T-helper 1 cell treated with Interleukin-12 subunit alpha and Interleukin-12 subunit beta and Interleukin-4 antibody, amounts not matched to agents 30 μg/mL and 1 μg/mL, for 36 hours (primary cell): ENCODE data around the gene CFAP20DC.

Experiments
- H3K27ac Mint-ChIP-seq: one replicate; pipeline ENCODE4 v1.8.0; 2021; ENCODE audit warnings: mild to moderate bottlenecking, mixed read lengths
- H3K27me3 Mint-ChIP-seq: one replicate; pipeline ENCODE4 v1.8.0; 2021; ENCODE audit warnings: low read depth, mixed read lengths
- H3K36me3 Mint-ChIP-seq: one replicate; pipeline ENCODE4 v1.8.0; 2021; ENCODE audit warnings: low read depth, mixed read lengths
- H3K4me1 Mint-ChIP-seq: one replicate; pipeline ENCODE4 v1.8.0; 2021; ENCODE audit warnings: low read depth, mixed read lengths
- H3K4me3 Mint-ChIP-seq: one replicate; pipeline ENCODE4 v1.8.0; 2021; ENCODE audit warnings: mild to moderate bottlenecking, moderate library complexity, mixed read lengths
- H3K9me3 Mint-ChIP-seq: one replicate; pipeline ENCODE4 v1.8.0; 2021; ENCODE audit warnings: mixed read lengths

The CFAP20DC gene

DNA sequence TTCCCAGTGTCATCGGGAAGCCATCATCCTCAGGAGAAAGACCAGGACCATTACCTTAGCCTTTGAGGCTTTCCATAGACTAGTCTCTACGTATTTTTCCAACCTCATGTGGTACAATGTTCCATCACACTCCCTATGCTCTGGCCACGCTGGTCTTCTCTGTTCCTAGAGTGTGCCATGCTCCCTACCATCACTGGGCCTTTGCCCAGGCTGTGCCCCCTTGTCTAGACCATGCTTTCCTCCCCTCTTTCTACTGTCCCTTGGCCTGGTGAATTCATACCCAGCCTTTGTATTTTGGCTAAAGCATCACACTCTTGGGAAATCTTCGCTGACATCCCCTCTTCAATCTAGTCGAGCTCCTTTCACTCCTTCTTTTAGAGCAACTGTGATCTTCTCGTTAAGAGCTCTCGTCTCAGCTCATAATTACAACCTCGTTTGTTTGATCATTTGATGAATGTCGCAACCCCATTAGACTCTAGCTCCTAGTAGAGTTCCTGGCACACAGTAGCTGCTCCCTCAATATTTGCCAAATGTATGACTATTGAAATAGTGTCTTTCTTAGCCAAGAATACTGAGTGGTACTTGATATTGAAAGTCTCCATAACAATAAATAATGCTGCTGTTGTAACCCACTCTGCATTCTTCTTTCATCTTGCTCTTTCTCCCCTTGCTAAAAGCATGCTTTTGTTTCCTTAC is 283.1 kb downstream of the CFAP20DC start:
- Mint-ChIP-seq H3K4me1 (no peaks in the 10 kb centered on the region), H3K27me3 (no peaks in the 10 kb centered on the region), H3K27ac (no peak overlapping the region), H3K4me3 (no peak overlapping the region), H3K36me3 (no peaks in the 10 kb centered on the region), H3K9me3 (peaks cover 5% of the 10 kb centered on the region)

DNA sequence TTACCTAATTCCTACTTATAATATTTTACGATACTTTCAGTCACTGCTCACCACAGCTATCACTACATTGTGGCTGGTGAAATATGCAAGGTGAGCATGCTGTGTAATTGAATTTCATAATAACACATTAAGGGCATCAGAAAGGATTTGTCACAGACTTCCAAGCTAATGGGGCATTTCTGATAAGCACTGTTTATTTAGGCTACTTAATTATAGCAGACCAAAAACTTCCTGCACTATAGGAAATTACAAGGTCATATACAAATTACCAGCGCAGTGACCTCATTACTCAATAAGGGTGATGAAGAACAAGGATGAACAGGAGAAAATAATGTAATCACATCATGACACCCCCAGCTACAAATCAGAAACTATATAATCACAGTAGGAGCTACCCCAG is 294.7 kb downstream of the CFAP20DC start:
- H3K27me3 Mint-ChIP-seq, result no peaks in the 10 kb centered on the region
- no peak overlapping the region for H3K27ac Mint-ChIP-seq
- no peaks in the 10 kb centered on the region for H3K4me1 Mint-ChIP-seq
- no peak overlapping the region for H3K4me3 Mint-ChIP-seq
- no peaks in the 10 kb centered on the region for H3K36me3 Mint-ChIP-seq
- no peaks in the 10 kb centered on the region for H3K9me3 Mint-ChIP-seq

DNA sequence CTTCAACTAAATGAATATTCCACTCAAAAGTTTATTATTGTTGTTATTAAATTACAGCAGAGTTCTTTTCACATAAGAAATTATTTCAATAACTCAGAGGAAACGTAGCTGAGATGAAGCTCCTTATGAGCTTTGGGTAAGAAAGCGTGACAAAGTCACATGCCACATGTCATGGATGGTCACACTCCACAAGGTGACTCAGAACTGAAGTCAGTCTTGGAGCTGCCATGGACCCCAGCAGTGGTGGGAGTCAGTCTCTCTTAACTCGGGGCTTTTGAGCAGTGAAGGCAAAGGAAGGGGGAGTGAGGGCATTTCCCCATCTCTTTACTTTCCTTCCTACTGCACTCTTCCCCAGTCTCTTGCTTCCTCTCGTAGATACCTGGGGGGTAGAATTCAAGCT is 295.8 kb downstream of the CFAP20DC start:
- no peaks in the 10 kb centered on the region for H3K36me3 Mint-ChIP-seq
- H3K4me3 Mint-ChIP-seq, result no peak overlapping the region
- no peaks in the 10 kb centered on the region for H3K9me3 Mint-ChIP-seq

DNA sequence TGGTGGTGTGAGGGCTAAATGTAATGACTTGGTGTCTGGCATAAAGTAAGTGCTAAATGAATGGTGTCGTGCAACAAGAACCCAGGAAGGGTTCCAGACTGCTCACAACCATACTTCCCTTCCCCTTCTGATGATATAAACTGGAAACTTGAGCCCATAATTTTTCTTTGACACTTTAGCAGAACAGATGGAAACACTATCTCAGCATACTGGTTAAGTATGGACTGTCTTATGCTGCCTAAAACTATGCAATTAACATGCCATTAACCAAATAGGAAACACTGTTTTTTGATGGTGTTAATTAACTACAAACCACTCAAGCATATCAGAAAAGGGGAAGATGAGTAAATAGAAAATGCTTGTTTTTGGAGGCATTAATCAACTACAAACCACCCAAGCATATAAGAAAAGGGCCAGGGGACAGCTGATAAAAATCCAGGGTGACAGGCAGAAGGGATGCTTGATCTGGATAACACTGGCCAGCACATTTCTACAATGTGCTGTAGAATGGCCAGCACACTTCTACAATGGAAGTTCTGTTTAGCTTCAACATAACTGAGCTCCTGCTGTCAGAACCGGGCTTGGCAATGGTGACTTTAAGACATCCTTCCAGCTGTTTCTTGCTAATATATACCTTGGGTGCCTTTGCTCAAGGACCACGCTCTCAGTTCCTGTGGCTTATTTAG is 297.8 kb downstream of the CFAP20DC start:
- no peak overlapping the region for H3K4me3 Mint-ChIP-seq
- no peaks in the 10 kb centered on the region for H3K9me3 Mint-ChIP-seq
- H3K4me1 Mint-ChIP-seq, result no peaks in the 10 kb centered on the region
- no peaks in the 10 kb centered on the region for H3K36me3 Mint-ChIP-seq
- no peak overlapping the region for H3K27ac Mint-ChIP-seq
- H3K27me3 Mint-ChIP-seq, result peaks cover 5% of the 10 kb centered on the region

More for the DNA sequence above, 295.8 kb downstream of the CFAP20DC start:
- H3K27ac Mint-ChIP-seq, result no peak overlapping the region
- no peaks in the 10 kb centered on the region for H3K4me1 Mint-ChIP-seq
- H3K27me3 Mint-ChIP-seq, result peaks cover 1% of the 10 kb centered on the region

DNA sequence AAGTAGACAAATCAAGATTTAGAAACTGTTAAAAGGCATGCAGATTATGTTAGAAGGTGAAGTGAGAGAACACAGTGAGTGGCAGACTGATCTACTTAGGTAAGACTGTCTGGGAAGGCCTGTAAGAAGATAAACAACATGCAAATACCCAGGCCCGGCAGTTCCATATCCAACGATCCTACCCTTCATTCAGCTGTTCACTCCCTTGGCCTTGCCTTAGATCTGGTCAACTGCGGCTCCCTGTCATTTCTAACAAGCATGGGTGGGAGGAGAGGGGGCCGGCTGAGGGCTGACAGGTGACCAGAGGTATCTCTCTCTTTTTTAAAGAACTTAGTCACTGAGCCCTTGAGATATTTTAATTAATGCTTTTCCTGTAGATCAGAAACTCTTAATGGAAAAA is 298.6 kb downstream of the CFAP20DC start:
- Mint-ChIP-seq H3K27ac (no peak overlapping the region), H3K27me3 (peaks cover 8% of the 10 kb centered on the region), H3K36me3 (no peaks in the 10 kb centered on the region), H3K4me1 (no peaks in the 10 kb centered on the region), H3K4me3 (no peak overlapping the region), H3K9me3 (no peaks in the 10 kb centered on the region)

DNA sequence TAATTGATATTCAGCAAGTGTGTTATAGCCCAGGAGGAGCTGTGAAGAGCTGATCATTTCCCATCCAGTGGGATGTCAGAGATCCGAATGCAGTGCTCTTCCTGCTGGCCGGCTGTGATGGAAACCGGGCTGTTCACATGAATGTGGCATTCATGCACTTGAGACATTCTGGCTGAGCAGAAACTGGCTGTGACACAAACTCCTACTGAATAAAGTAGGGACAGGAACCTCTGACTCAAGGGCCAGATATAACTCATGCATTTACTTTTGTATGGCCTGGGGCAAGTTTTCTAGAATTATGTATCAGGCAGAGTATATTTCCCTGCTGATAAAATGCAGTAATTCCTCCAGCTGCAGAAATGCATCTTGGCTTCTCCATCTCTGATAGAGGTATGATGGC is 299.9 kb downstream of the CFAP20DC start:
- H3K9me3 Mint-ChIP-seq, result no peaks in the 10 kb centered on the region
- peaks cover 8% of the 10 kb centered on the region for H3K27me3 Mint-ChIP-seq
- no peak overlapping the region for H3K4me3 Mint-ChIP-seq
- no peak overlapping the region for H3K27ac Mint-ChIP-seq
- no peaks in the 10 kb centered on the region for H3K4me1 Mint-ChIP-seq
- H3K36me3 Mint-ChIP-seq, result no peaks in the 10 kb centered on the region

DNA sequence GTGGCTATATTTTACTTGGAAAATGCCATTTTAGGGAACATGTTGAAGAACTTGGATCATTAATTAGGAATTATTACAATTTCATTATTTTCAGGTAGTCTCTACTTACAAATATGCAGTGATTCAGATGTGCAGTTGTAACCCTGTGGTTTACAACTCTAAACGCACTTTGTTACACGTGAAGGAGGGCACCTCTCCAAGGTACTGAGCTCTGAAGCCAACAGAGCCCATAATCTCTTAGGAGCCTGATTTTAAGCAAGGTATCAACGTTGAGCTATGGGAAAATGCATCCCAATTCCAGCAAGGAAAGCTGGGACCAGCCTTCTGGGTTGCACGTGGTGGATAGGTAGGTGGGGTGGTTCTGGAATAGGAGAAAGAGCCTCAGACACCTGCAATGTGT is 301.8 kb downstream of the CFAP20DC start:
- H3K4me3 Mint-ChIP-seq, result no peak overlapping the region
- no peaks in the 10 kb centered on the region for H3K36me3 Mint-ChIP-seq
- H3K27me3 Mint-ChIP-seq, result peaks cover 12% of the 10 kb centered on the region
- H3K9me3 Mint-ChIP-seq, result no peaks in the 10 kb centered on the region
- H3K27ac Mint-ChIP-seq, result no peak overlapping the region
- H3K4me1 Mint-ChIP-seq, result no peaks in the 10 kb centered on the region

DNA sequence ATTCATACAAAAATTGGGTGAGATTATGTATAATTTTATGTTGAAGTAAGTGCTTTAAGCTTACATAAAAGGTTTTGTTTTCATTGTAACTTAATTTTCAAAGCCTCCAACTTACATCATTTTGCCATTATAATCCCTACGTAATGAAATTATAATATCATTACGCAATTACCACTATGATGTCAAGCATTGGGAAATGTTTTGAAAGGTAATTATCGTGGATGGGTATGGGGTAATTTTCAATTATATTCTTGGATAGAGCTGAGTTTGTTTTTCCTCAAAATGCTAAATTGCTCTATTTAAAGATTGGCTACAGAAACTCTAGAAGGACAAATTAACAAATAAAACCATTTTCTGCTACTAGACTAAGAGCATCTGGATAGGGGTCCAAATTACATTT is 303.1 kb downstream of the CFAP20DC start:
- Mint-ChIP-seq H3K4me1 (no peaks in the 10 kb centered on the region), H3K27ac (no peak overlapping the region), H3K9me3 (no peaks in the 10 kb centered on the region), H3K4me3 (no peak overlapping the region), H3K27me3 (peaks cover 12% of the 10 kb centered on the region), H3K36me3 (no peaks in the 10 kb centered on the region)

DNA sequence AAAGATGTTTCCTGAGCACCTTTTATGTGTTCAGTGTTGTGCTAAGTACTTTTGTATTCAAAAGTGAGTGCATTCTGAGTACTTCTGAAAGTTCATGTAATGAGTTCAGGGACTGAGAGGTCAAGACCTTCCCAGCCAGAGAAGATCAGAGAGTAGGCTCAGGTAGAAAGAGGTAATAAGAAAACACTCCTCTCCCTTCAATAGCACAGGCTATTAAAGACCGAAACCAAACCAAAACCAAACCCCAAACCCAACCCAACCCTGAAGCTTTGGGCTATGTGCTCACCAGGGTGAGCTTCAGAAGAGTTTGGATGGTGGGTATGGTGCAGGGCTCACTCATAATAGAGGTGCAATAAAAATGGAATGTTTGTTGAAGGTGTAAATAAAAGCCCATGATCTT is 306.5 kb downstream of the CFAP20DC start:
- Mint-ChIP-seq H3K27ac (no peak overlapping the region), H3K36me3 (no peaks in the 10 kb centered on the region), H3K9me3 (no peaks in the 10 kb centered on the region), H3K27me3 (peaks cover 7% of the 10 kb centered on the region), H3K4me3 (no peak overlapping the region), H3K4me1 (no peaks in the 10 kb centered on the region)

DNA sequence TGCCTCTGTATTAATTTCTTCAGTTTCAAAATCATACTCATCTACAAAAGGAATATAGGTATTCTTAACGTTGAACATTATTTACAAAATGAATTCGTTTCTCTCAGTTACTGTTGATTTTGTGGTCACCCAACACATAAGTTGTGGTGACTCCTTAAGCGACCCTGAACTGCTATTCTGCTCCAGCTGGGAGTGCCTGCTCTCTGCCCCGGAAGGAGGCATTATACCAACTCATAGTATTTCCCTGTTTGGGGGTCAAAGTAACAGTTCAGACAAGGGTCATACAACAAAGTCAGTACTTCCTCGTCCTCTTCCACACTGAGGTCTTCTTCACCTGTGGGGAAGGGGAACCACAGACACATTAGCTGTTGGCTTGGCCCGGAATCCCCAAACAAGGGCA is 307.6 kb downstream of the CFAP20DC start:
- no peaks in the 10 kb centered on the region for H3K9me3 Mint-ChIP-seq
- H3K27me3 Mint-ChIP-seq, result peaks cover 7% of the 10 kb centered on the region
- no peak overlapping the region for H3K27ac Mint-ChIP-seq
- no peaks in the 10 kb centered on the region for H3K36me3 Mint-ChIP-seq
- H3K4me1 Mint-ChIP-seq, result no peaks in the 10 kb centered on the region
- H3K4me3 Mint-ChIP-seq, result no peak overlapping the region

DNA sequence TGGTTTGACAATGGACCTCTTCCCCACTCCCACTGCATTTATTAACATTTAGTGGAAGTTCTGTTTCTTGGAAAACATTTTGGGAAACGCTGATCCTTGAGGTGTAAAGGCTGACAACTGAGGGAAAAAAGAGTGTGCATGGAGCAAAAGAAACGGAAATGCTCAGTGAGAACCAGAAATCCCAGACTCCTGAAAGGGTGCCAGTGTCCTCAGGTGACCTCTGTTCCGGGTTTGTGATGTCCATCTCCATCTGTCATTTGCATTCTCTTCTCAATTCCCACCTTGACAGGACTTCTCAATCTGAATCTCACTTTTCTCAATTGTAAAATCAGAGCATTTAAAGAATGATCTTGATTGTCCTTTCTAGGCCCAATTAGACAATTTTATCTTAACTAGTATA is 312.2 kb downstream of the CFAP20DC start:
- Mint-ChIP-seq H3K4me3 (no peak overlapping the region), H3K9me3 (no peaks in the 10 kb centered on the region), H3K27me3 (no peaks in the 10 kb centered on the region), H3K27ac (no peak overlapping the region), H3K4me1 (no peaks in the 10 kb centered on the region), H3K36me3 (no peaks in the 10 kb centered on the region)

DNA sequence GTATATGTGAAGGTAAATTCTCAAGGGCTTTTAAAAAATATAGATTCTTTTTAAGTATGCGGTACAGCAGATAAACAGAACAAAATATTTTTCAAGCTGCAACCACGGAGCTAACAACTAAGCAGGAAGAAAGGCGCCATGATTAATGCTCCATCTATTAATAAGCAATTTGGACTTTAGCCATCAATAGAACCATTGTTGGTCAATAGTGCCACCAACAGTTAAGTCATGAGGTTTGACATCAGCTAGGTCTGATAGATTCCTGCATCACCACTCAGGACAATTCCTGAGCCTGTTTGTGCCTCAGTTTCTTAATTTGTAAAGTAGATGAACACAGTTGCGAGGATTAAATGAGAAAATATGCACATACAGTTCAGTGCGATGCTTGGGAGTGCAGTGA is 318.2 kb downstream of the CFAP20DC start:
- no peak overlapping the region for H3K4me3 Mint-ChIP-seq

DNA sequence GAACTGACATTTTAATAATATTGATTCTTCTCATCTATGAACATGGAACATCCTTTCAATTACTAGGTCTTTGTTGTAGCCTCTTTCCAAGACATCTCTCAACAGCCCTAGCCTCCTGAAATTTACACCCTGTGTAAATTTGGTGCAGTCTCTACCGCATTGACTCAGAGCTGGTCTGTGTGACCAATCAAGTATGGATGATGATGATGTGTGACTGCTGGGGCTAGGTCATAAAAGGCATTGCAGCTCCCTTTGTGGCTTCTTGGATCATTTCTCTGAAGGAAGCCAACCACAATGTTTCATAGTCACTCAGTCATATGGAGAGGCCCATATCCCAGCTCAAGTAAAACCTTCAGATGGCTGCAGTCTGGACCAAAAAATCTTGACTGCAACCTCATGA is 321.1 kb downstream of the CFAP20DC start:
- H3K4me1 Mint-ChIP-seq, result no peaks in the 10 kb centered on the region
- H3K4me3 Mint-ChIP-seq, result no peak overlapping the region
- H3K27ac Mint-ChIP-seq, result no peak overlapping the region
- H3K27me3 Mint-ChIP-seq, result no peaks in the 10 kb centered on the region
- H3K9me3 Mint-ChIP-seq, result no peaks in the 10 kb centered on the region
- H3K36me3 Mint-ChIP-seq, result no peaks in the 10 kb centered on the region

More for the DNA sequence above, 318.2 kb downstream of the CFAP20DC start:
- Mint-ChIP-seq H3K4me1 (no peaks in the 10 kb centered on the region), H3K27ac (no peak overlapping the region), H3K9me3 (no peaks in the 10 kb centered on the region), H3K36me3 (no peaks in the 10 kb centered on the region), H3K27me3 (no peaks in the 10 kb centered on the region)

DNA sequence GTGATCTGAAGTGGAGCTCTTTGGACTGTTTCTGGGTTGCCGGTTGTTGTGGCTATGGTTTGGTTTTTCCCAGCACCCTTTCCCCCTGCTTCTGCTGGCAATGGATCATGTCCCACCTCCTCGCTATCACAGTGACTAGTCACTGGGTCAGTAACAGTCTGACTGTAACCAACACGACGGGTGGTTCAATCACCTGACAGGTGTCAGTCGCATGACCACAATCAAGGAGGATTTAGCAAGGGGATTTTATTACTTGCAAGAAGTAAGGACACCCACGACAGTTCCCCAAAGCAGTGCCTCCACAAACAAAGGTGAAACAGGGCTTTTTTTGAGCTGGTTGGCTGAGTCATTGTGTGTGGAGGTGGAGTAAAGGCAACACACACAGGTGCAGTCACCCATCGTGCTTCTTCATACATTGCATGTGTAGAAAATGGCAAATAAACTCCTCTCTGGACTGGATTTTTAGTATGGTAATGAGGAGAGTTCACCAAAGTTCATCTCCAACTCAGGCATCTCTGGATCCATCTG is 324.4 kb downstream of the CFAP20DC start:
- H3K36me3 Mint-ChIP-seq, result no peaks in the 10 kb centered on the region
- H3K27me3 Mint-ChIP-seq, result no peaks in the 10 kb centered on the region
- no peaks in the 10 kb centered on the region for H3K9me3 Mint-ChIP-seq
- H3K4me1 Mint-ChIP-seq, result no peaks in the 10 kb centered on the region
- H3K27ac Mint-ChIP-seq, result no peak overlapping the region
- no peak overlapping the region for H3K4me3 Mint-ChIP-seq

DNA sequence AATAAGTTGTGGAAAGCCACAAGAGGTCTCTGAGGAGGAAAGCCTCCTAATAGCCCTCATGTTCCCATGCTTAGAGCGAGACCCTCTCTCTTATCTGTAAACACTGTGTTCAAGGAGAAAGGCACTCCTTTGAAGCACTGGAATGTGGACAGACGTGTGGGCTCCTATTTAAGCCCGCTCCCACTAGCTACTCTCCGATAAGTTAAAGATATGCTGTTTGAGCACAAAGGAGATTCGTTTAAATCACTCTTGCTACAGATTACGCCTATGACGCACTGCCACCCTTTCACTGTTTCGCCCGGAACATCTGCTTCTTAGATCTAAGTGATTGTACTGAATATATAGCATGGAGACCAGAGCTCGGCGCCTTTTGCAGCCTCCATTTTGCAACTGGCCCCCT is 325.5 kb downstream of the CFAP20DC start:
- no peak overlapping the region for H3K4me3 Mint-ChIP-seq
- H3K27me3 Mint-ChIP-seq, result no peaks in the 10 kb centered on the region
- H3K9me3 Mint-ChIP-seq, result no peaks in the 10 kb centered on the region
- no peaks in the 10 kb centered on the region for H3K4me1 Mint-ChIP-seq
- H3K27ac Mint-ChIP-seq, result no peak overlapping the region
- H3K36me3 Mint-ChIP-seq, result no peaks in the 10 kb centered on the region
